NCI-H1436 treated with DMSO at 0.1 percent for 48 hours (cell line): Measurements from ENCODE around the gene CCDC33.

Source experiments
- DNase-seq: peaks from one replicate; lab custom pipeline; 2025; lab: John Stamatoyannopoulos, UW

CCDC33 gene

GRCh38 chr15:74365598-74366445, 129.7 kb downstream of the CCDC33 start:
- DNase-seq: no peak

GRCh38 chr15:74367296-74367854, 131.2 kb downstream of the CCDC33 start, which contains the start of gene CYP11A1:
CYP11A1 (minus strand) TSS chr15:74367646; CDS start chr15:74367585, 61 bp downstream.
- no peak for DNase-seq

- DNase-seq: no peak
Measured at GRCh38 chr15:74368121-74368520, 132.0 kb downstream of the CCDC33 start.

GRCh38 chr15:74369084-74369745, 133.1 kb downstream of the CCDC33 start:
- no peak for DNase-seq

- DNase-seq: no peak
Measured at GRCh38 chr15:74369756-74370155, 133.6 kb downstream of the CCDC33 start.

- DNase-seq: no peak
Measured at GRCh38 chr15:74370471-74370870, 134.3 kb downstream of the CCDC33 start.

- DNase-seq: no peak
Measured at GRCh38 chr15:74373056-74373650, 137.0 kb downstream of the CCDC33 start.

- peak; percentile 53 for DNase-seq
Measured at GRCh38 chr15:74373731-74374647, 137.9 kb downstream of the CCDC33 start.

- no peak for DNase-seq
Measured at GRCh38 chr15:74374648-74375302, 138.6 kb downstream of the CCDC33 start.

GRCh38 chr15:74375303-74375693, 139.2 kb downstream of the CCDC33 start:
- DNase-seq: peak; percentile 25

- no peak for DNase-seq
Measured at GRCh38 chr15:74376226-74376625, 140.1 kb downstream of the CCDC33 start.

- no peak for DNase-seq
Measured at GRCh38 chr15:74376825-74377581, 140.9 kb downstream of the CCDC33 start.

GRCh38 chr15:74377831-74378766, 142.0 kb downstream of the CCDC33 start:
- no peak for DNase-seq

GRCh38 chr15:74378848-74379247, 142.7 kb downstream of the CCDC33 start:
- no peak for DNase-seq

GRCh38 chr15:74380361-74381189, 144.4 kb downstream of the CCDC33 start:
- DNase-seq: no peak

- no peak for DNase-seq
Measured at GRCh38 chr15:74381190-74381453, 145.0 kb downstream of the CCDC33 start.

GRCh38 chr15:74381481-74381880, 145.4 kb downstream of the CCDC33 start:
- no peak for DNase-seq
